Left ventricle myocardium superior (tissue), 1 donor: ENCODE data around the gene DYNAP. TPM values are rescaled to one million over a fixed set of nuclear protein-coding genes. Genes with fewer than 3 reads are reported as not detected.

Source experiments
- ATAC-seq: fragments of 200-7000 bp; cut with Tn5 transposase; one replicate; pipeline ENCODE4 v1.9.1; 2020; ENCODE audit warnings: mild to moderate bottlenecking, moderate library complexity
- DNase-seq: peaks from one replicate; pipeline ENCODE4 v3.0.0-alpha.2; 2020
- intact Hi-C: fragments of 100-400 bp; cut with micrococcal nuclease; formaldehyde crosslinking; loops from one replicate; pipeline ENCODE4 v1.11.0; 2022
- long read RNA-seq: library from polyadenylated mRNA; unstranded; transcript quantifications from one replicate; pipeline ENCODE4 v2.0.0, GENCODE V29; 2021
- total RNA-seq: library from RNA; stranded (reverse); fragmentation: NEBNext Ultra II Directional; extraction: Animal tissue kit (Norgen Biotek cat#: 25700); gene quantifications from one replicate; pipeline ENCODE4 v1.2.1, GENCODE V29; 2021
- donor health status: DM: no; HTN: yes; CAD: no; lungs with severe emphysema.

Gene DYNAP, protein sequence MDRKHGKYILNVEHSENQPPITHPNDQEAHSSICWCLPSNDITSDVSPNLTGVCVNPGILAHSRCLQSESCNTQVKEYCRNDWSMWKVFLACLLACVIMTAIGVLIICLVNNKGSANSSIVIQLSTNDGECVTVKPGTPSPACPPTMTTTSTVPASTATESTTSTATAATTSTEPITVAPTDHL
- total RNA-seq = not detected
- long read RNA-seq = 0 reads

DNA sequence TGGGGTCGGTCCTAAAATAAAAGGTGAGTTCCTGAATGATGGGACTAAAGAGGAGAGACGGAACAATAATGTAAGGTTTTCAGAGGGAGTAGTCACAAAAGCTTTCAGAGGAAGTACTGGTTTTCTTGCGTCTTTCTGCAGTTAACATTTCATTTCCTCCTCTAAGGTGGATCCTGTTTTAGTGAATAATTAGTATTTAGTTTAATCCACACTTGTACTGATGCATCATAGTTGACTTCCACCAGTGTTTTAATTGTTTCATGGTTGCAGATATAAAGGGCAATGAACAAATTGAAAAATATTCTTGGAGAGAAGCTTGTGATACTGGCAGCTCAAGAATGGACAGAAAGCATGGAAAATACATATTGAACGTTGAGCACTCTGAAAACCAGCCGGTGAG lies at the start of gene DYNAP:
TSS of gene DYNAP (plus strand) at position 301 of the 400 bp plus-strand sequence. CDS start at position 339, 38 bp downstream.
- intact Hi-C loops = no loop called here
- ATAC-seq (no peak), DNase-seq (no peak)

DNA sequence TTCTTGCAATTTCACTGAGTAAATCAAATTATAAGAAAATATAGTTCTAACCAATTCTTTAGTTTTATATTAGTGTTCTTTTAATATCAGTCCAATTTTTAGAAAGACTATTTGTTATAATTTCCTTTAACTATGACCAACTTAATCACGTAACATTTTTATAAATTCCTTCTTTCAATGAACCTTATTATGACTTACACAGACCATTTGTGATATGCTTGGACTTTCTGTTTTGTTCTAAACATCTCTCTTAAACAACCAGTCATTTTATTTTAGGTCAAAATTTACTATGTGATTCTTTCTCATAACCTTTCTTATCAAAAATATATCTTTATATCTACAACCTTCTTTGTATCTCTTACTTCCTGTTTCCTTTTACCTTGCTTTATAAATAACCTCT lies 39.5 kb upstream of the DYNAP start:
- intact Hi-C loops = no loop called here
- no peak for DNase-seq
- ATAC-seq = no peak

DNA sequence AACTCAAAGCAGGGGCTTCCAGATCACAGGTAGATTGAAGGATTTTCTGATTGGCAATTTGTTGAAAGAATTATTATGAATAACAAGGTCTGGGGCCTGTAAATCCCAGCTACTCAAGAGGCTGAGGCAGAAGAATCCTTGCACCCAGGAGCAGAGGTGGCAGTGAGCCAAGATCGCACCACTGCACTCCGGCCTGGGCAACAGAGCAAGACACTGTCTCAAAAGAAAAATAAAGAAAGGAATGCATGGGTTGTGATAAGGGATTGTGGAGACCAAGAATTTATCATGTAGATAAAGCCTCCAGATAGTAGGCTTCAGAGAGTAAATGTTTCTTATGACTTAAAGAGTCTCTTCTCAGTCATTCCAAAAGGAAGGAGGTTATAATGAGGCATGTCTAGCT lies 35.8 kb upstream of the DYNAP start:
- intact Hi-C loops = no loop called here
- DNase-seq = no peak
- no peak for ATAC-seq

DNA sequence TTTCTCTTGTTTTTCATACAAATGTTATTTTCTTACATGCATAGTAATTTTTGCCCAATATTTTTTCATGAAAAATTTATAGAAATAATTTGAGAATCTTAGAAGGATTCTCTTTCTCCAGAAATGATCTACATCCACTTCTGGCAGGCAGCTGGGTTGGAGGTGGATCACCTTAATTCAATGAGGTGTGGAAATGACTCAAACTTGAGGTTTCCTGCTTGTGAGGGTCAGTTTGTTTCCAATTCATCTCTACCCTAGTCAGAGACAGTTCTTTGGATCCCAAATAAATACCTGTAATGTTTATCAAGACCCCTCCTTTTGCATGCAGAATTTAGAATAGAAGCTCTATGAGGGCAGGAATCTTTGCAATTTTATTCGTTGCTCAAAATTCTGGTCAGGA lies 35.0 kb upstream of the DYNAP start:
- ATAC-seq (no peak), DNase-seq (no peak)
- intact Hi-C loops = no loop called here

DNA sequence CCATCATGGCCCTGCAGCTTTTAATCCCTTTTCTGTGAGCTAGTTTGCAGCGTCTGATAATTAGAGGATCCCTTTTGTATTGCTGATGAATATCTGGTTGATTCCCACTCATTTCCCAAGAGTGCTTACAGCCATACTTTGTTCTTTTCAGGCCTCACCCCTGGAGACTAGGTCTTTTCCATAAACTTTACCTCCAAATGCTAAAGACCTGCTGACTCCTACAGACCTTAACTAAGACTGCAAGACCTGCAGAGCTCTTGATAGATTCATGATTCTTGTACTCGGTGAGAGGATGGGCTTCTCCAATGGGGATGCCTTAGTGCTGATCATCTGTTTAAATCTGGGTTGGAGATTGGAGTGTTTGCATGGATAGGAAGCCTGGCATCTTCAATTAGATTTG lies 33.1 kb upstream of the DYNAP start:
- no peak for ATAC-seq
- intact Hi-C loops = no loop called here

DNA sequence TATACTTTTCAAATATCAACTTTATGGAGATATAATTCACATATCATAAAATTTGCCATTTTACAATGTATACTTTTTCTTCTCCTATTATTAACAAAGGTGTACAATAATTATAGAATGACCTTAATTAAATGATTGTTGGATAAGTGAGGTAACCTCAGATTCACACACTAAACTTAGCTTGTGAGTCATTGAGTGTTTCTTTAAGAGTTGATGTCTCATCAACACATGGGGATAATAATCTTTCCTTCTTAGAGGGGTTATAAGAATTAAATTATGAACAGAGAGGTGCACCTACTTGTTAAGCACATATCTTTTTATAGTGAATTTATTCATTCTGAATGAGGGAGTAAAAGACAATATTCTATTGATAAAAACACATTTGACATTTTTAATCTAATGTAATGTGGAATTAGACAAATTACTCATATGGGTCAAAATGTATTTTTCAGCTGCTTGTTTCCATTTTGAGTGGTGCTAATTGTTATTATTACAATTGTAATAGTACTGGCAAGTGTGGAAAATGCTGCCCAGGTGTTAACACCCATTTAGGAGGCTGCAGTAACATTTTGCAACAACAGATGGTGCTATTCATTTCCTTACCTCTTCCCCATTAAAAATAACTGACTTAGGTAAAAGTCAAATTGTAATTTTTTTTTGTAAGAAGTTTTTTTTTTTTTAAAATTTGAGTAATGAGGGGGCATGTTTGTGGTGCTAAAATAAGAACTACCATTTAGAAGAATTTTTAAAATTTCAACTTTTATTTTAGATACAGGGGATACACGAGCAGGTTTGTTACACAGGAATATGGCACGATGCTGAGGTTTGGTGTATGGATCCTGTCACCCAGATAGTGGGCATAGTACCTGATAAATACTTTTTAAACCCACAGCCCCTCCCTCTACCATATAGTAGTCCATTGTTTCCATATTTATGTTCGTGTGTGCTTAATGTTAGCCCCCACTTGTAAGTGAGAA lies 32.1 kb upstream of the DYNAP start:
- intact Hi-C loops = no loop called here
- ATAC-seq (no peak), DNase-seq (no peak)

More for the DNA sequence above, 33.1 kb upstream of the DYNAP start:
- DNase-seq = no peak

DNA sequence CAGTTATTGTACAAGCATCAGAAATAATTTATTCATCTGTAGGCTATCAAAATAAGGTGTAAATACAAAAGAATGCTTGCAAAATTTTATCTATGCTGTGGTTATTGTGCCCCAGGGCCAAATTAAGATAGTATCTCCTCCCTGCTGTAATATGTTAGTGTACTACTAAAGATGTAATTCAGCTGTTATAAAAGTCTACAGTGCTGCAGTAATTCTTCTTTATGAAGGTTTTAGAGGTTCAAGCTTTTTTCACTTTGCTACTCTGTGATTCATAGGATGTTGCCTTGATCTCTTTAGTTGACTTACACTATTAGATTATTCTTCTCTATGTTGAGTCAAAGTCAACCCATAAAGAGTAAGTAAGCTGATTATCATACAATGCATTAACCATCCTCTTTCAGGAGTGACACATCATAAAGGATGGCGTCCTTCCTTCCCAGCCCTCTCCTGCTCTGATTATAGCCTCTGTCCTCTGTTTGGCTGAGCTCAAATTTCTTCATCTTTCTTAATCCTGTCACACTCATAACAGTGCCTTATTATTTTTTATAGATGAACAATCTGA lies 29.3 kb upstream of the DYNAP start:
- no peak for ATAC-seq
- DNase-seq = no peak
- intact Hi-C loops = loop anchor here (5.0 kb wide), 1 partner anchor 421 kb away; no protein-coding TSS in a partner anchor

DNA sequence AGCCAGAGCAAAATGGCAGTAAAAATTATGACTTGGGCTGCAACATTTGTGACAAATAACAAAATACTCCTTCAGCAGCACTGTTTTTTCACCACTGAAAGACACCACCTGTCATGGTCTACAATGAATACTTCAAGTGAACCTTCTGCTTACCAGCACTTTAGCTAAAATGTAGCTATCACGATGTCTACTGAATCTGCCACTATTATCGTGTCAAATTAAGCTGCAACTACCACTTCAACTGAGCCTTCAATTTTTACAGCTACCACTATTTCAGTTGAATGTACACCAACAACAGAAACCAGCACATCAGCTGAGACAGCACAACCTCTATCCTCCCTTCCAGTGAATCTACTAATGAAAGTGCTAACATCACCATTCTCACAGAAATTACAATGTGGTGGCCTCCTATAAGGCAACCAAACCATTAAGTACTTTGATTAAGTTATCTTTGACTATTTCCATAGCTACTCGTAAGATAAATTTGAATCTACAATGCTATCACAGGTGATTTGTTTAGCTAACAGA lies 10.8 kb upstream of the DYNAP start:
- DNase-seq (no peak), ATAC-seq (no peak)
- intact Hi-C loops = no loop called here

DNA sequence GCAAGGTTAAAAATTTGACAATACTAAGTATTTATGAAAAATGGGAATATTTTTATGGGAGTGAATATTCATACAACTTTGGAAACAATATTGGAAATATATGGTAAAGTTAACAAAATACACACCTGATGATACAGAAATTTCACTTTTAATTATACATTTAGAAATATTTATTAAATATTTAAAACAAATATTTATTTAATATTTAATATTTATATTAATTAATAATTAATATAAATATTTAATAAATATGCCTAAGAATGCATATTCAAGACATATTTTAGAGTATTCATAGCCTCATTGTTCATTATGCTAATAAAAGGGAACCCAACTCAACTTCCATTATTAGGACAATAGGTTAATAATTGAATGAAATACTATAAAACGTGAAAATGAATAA lies 7.0 kb upstream of the DYNAP start:
- no peak for ATAC-seq
- intact Hi-C loops = no loop called here
- DNase-seq = no peak

DNA sequence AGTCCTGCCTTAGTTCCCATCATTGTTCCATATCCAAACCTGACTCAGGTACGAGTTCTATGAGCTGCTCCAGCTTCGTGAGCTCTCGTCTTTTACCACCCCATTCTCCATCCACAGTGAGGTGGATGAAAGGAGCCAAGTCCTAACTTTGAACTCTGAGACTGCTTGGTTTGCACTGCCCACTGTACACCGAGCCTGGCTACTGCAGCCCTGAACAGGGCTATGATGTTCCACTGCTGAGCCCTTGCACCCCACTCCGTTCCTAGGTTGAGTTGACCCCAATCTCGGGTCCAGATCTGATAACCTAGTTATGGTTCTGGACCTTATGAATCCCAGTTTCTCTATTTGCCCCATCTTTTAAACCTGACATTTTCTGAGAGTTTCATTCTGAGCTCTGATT lies 5.3 kb upstream of the DYNAP start:
- DNase-seq = no peak
- intact Hi-C loops = no loop called here
- ATAC-seq = no peak

DNA sequence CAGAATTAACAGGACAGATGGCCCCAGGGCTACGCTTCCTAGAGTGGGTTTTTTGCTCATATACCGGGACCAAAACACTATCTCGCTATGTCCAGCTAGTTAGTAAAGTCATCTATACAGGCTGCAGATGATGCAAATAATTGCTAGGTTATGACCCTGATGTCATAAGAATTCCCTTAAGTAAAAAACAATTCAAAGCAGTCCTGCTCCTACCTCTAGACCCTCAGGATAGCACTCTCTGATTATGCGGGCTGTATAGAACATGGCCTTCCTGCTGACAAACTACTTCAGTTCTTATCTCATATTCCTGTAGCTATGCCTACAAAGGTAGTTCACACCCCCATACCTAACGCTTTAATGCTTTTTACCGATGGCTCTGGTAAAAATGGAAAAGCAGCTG lies 13.2 kb downstream of the DYNAP start:
- intact Hi-C loops = no loop called here
- DNase-seq (no peak), ATAC-seq (no peak)

DNA sequence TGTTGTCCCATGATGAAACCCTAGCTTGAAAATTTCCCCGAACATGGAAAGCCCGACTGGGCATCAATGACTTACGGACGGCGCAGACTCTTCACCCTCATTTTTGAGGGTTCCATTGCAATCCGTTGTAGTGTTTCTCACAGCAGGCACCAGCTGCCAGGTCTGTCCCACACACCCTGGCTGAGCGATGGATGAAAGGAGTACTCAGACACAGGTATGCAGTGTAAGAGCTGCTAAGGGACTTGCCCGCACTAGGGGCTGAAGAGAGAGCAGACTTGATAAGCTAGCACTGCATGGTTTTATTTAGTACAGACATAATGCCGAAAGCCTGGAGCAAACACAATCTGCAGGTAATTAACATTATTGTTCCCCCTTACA lies 15.8 kb downstream of the DYNAP start:
- DNase-seq = no peak
- intact Hi-C loops = no loop called here
- no peak for ATAC-seq

DNA sequence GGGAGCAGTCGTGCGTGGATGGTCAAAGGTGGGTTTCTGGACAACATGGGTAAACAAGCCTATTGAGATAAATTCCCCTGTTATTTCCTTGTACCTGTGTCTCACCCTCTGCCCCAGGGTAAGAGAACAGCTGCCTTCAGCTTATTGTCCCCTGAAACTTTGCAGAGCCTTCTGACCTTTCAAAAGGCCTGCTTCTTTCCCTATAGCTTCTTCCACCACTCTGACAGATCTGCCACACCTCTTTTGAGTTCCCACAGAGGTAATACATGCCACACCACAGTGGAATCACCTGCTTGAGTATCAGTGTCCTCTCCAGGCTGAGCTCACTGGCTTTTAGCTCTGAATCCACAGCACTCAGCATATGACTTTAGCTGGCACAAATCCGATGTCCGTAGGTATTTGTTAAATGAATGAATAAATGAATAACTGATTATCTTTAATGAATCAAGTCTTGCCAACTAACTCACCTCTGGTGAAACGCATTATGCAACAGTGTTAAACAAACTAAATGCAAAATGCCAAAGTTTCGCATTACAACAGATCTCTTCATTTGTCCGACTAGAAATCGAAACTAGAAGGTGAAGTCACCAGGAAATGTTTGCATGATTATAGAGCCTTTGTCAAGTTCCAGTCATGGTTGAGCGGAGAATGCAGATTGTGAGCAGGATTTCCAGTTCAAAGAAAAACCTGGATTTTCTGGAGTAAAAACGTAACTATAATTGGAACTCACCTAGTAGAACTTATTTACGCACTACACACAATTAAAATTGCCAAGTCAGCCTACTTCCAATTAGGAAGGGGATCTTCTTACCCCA lies 16.4 kb downstream of the DYNAP start:
- DNase-seq = no peak
- intact Hi-C loops = no loop called here
- ATAC-seq = no peak

DNA sequence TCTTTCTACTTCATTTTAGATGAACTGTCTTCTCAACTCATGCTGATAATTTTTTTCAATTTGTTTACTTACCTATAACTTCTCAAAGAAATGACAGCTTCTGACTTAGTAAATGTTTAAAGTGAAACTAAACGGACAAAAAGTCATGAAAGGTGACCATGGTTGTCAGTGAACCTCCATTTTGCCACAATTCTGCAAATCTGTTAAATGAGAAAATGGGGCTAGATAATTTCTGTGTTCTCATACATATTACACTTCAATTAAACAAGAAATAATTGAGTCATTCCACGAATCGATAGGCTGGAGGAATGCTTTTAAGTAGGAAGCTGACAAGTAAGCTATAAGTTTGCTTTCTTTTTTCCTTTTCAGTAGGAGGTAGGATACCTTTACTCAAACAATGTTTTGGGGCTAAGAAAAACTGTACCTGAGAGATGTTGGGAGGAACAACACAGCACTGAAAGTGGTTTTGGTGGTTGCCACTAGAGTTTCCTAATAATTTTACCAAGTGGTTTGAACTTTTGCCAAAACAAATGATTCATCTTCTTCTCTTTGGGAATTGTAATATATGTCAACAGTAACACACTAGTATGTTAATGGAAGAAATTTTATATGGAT lies 17.1 kb downstream of the DYNAP start:
- intact Hi-C loops = no loop called here
- DNase-seq (no peak), ATAC-seq (no peak)

DNA sequence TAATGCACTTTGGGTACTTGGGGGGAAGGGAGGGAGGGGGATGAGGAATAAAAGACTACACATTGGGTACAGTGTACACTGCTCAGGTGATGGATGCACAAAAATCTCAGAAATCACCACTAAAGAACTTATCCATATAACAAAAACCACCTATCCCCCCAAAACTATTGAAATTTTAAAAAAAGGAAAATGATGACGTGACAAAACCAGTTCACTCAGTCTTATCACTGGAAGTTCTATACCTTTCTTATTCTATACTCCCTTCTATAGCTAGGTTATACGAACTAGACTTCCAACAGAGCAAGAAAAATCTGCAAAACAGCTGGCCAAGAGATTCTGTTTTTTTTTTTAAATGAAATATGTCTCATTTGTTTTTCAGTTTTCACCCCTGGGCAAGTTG lies 20.8 kb downstream of the DYNAP start:
- ATAC-seq = no peak

DNA sequence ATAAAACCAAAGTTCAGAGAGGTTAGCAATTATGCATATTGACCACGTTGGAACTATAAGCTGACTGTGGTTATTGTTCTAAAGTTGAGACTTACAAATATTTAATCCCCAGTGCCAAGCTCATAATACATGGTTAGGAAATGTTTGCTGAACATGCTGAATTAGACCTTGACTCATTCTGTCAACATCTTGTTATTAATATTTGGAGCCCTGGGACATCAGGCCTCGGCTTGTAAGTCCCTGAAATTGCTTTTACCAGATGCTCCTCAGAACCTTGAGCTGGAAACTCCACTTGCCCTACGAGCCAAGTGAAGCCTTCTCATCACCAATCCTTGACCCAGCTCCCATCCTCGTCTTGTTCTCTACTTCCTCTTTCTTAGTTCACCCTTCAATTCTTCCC lies 21.2 kb downstream of the DYNAP start:
- intact Hi-C loops = no loop called here
- ATAC-seq (no peak), DNase-seq (no peak)

More for the DNA sequence above, 20.8 kb downstream of the DYNAP start:
- no peak for DNase-seq
- intact Hi-C loops = no loop called here

DNA sequence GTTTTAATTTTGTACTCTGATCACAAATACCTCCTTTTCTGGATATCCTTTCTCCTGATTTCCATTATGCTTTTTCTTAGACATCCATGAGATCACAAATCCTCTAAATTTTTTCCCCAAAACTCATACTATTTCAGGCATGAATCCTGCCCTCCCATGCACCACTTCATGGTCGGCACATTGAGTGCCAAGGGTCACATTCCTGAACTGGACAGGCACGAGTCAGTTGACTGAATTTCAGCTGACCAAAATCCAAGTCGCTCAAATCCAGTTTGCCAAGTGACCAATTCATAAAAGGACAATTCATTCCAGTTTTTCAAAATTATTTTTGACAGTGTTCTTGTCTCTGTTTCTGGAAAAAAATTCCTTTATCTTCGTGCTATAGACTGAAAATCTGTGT lies 22.1 kb downstream of the DYNAP start:
- DNase-seq (no peak), ATAC-seq (no peak)

DNA sequence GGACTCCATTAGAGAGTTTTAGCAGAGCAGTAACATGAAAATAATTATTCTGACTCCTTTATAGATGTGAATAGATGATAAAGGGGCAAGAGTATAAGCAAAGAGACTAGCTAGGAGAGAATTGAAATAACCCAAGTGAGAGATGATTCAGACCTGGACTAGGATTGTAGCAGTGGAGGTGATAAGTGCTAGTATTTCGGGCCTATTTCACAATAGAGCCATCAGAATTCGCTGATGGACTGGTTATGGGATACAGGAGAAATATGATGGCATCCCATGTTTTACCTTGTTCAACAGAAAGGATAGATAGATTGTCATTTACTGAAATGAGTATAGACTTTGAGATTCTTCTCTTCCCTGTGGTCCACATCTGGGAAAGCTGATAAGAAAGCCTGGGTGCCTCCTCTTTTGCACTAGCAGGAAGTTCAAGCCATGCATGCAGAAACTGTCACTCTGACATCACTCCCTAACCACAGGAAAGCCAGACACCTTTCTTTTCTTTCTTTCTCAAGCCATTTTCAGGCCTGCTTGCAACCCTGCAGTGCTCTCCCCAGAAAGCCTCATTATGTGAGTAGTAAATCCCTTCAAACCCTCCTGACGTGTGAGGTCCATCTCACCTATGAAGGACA lies 25.3 kb downstream of the DYNAP start:
- DNase-seq = no peak
- no peak for ATAC-seq
- intact Hi-C loops = no loop called here

More for the DNA sequence above, 22.1 kb downstream of the DYNAP start:
- intact Hi-C loops = no loop called here
